Neuronal stem cell (in vitro differentiated cells): ENCODE data around the gene CACHD1.

Experiments used
- DNase-seq: peaks from one replicate; pipeline ENCODE4 v3.0.0-alpha.2; 2013; ENCODE audit warnings: low spot score
- H2AFZ ChIP-seq: one replicate; pipeline ENCODE4 v1.6.1; 2013; ENCODE audit warnings: mild to moderate bottlenecking, low read length, inconsistent platforms
- H2AK5ac ChIP-seq: 2 replicates; pipeline ENCODE4 v1.6.1; 2013; ENCODE audit warnings: low read depth, mild to moderate bottlenecking, inconsistent platforms, low read length, moderate library complexity, mixed read lengths
- H2BK120ac ChIP-seq: 2 replicates; pipeline ENCODE4 v1.6.1; 2013; ENCODE audit warnings: low read depth, mild to moderate bottlenecking, inconsistent platforms, low read length, moderate library complexity, mixed read lengths
- H2BK12ac ChIP-seq: one replicate; pipeline ENCODE4 v1.6.1; 2013; ENCODE audit warnings: low read length, inconsistent platforms
- H2BK15ac ChIP-seq: 2 replicates; pipeline ENCODE4 v1.6.1; 2013; ENCODE audit warnings: mild to moderate bottlenecking, low read length, inconsistent platforms, mixed read lengths
- H2BK5ac ChIP-seq: one replicate; pipeline ENCODE4 v1.6.1; 2013; ENCODE audit warnings: inconsistent platforms, mild to moderate bottlenecking, low read length, moderate library complexity
- H3K14ac ChIP-seq: one replicate; pipeline ENCODE4 v1.6.1; 2013; ENCODE audit warnings: low read length, inconsistent platforms
- H3K18ac ChIP-seq: 2 replicates; pipeline ENCODE4 v1.6.1; 2013; ENCODE audit warnings: low read length, inconsistent platforms
- H3K23ac ChIP-seq: 2 replicates; pipeline ENCODE4 v1.6.1; 2013; ENCODE audit warnings: low read depth, mild to moderate bottlenecking, mixed read lengths, low read length, inconsistent platforms; ENCODE audit not compliant: poor library complexity
- H3K27ac ChIP-seq: replicated peaks from 3 replicates; pipeline ENCODE4 v1.5.1; 2013; ENCODE audit warnings: low read length, inconsistent platforms
- H3K27me3 ChIP-seq, 3 experiments: 2 replicates each; pipeline ENCODE4 v1.6.1; 2013; ENCODE audit warnings: low read length in 3 of 3, mild to moderate bottlenecking in 2 of 3, inconsistent platforms in 1 of 3, low read depth in 1 of 3, mixed read lengths in 1 of 3, moderate library complexity in 1 of 3; ENCODE audit not compliant: control insufficient read depth in 3 of 3, insufficient read depth in 3 of 3
- H3K36me3 ChIP-seq, 2 donors: replicated peaks in 1 of 2; 2 replicates each; pipeline ENCODE4 v1.6.1; 2013; ENCODE audit warnings: low read length in 2 of 2; ENCODE audit not compliant: control insufficient read depth in 2 of 2, insufficient read depth in 2 of 2
- H3K4ac ChIP-seq: 2 replicates; pipeline ENCODE4 v1.6.1; 2013; ENCODE audit warnings: inconsistent platforms, mild to moderate bottlenecking, low read length, moderate library complexity
- H3K4me1 ChIP-seq, 2 donors: 1 replicate in 1 of 2; 2 replicates in 1 of 2; pipeline ENCODE4 v1.6.1; 2013; ENCODE audit warnings: low read length in 2 of 2, low read depth in 1 of 2; ENCODE audit not compliant: control insufficient read depth in 2 of 2, insufficient read depth in 1 of 2
- H3K4me2 ChIP-seq: one replicate; pipeline ENCODE4 v1.6.1; 2013; ENCODE audit warnings: mild to moderate bottlenecking, low read length, inconsistent platforms; ENCODE audit not compliant: insufficient read depth, poor library complexity, severe bottlenecking
- H3K4me3 ChIP-seq, 2 donors: 2 replicates each; pipeline ENCODE4 v1.5.1; 2013; ENCODE audit warnings: low read length in 2 of 2, mild to moderate bottlenecking in 2 of 2, inconsistent platforms in 1 of 2, moderate library complexity in 1 of 2
- H3K79me1 ChIP-seq: one replicate; pipeline ENCODE4 v1.6.1; 2013; ENCODE audit warnings: low read depth, mild to moderate bottlenecking, inconsistent platforms, low read length, moderate library complexity
- H3K9ac ChIP-seq: one replicate; pipeline ENCODE4 v1.6.1; 2013; ENCODE audit warnings: mild to moderate bottlenecking, low read depth, low read length, inconsistent platforms; ENCODE audit not compliant: poor library complexity
- H3K9me3 ChIP-seq, 2 donors: replicated peaks in 1 of 2; 2 replicates each; pipeline versions ENCODE3 to v1.6.1; 2013; ENCODE audit warnings: low read length in 2 of 2, mild to moderate bottlenecking in 2 of 2, inconsistent platforms in 1 of 2, low read depth in 1 of 2, mixed read lengths in 1 of 2, moderate library complexity in 1 of 2; ENCODE audit not compliant: control insufficient read depth in 2 of 2, insufficient read depth in 1 of 2
- H4K8ac ChIP-seq: one replicate; pipeline ENCODE4 v1.6.1; 2013; ENCODE audit warnings: low read depth, mild to moderate bottlenecking, inconsistent platforms, low read length, moderate library complexity
- H4K91ac ChIP-seq: one replicate; pipeline ENCODE4 v1.6.1; 2013; ENCODE audit warnings: low read length, low read depth, mild to moderate bottlenecking, inconsistent platforms; ENCODE audit not compliant: poor library complexity
- WGBS, 2 donors: extraction: QIAGEN DNeasy Blood & Tissue Kit; methylation state at CpG; one replicate each; pipeline ENCODE4 v1.1.7; 2013; ENCODE audit warnings: missing lambda C conversion rate in 2 of 2, mixed read lengths in 1 of 2; ENCODE audit not compliant: insufficient read length in 2 of 2, insufficient replicate concordance in 1 of 2; ENCODE audit errors: extremely low coverage in 2 of 2; 5-methylcytosine and 5-hydroxymethylcytosine counted together

Gene CACHD1

GRCh38 chr1:64492424-64492823 lies 22.5 kb downstream of the CACHD1 start:
- no peak overlapping the region for H3K9ac ChIP-seq
- peaks cover 10 to 47% of the 10 kb centered on the region in 2 donors for H3K4me1 ChIP-seq
- no peak overlapping the region for H2AK5ac ChIP-seq
- H3K4ac ChIP-seq, result no peak overlapping the region
- no peak overlapping the region for H2AFZ ChIP-seq
- H2BK120ac ChIP-seq, result no peak overlapping the region
- peak overlapping the region; percentile 50 for H3K18ac ChIP-seq
- H3K27me3 ChIP-seq, result no peaks in the 10 kb centered on the region
- no peak overlapping the region for H4K8ac ChIP-seq
- no peak overlapping the region for H2BK15ac ChIP-seq
- WGBS, 2 donors, result no CpG with 5 or more reads among the region's 8 CpGs
- no peak overlapping the region for H4K91ac ChIP-seq
- no peak overlapping the region for H3K4me2 ChIP-seq
- no peaks in the 10 kb centered on the region for H3K79me1 ChIP-seq
- no peaks in the 10 kb centered on the region for H3K36me3 ChIP-seq
- no peak overlapping the region for H3K23ac ChIP-seq
- no peak overlapping the region for H2BK5ac ChIP-seq
- H2BK12ac ChIP-seq, result no peak overlapping the region
- H3K27ac ChIP-seq, result no peak overlapping the region
- H3K14ac ChIP-seq, result no peak overlapping the region
- H3K9me3 ChIP-seq, result peaks cover 0 to 4% of the 10 kb centered on the region in 2 donors
- no peak for DNase-seq
- H3K4me3 ChIP-seq, result no peak overlapping the region

- peak; percentile 84 for DNase-seq
- Histone ChIP-seq H2BK5ac (no peak overlapping the region), H3K14ac (no peak overlapping the region), H3K18ac (no peak overlapping the region), H4K91ac (no peak overlapping the region), H2BK15ac (no peak overlapping the region), H3K4me2 (peak overlapping the region; percentile 38), H3K27me3 (no peaks in the 10 kb centered on the region), H3K9ac (no peak overlapping the region), H3K23ac (no peak overlapping the region), H4K8ac (no peak overlapping the region), H3K9me3 (peaks cover 0 to 4% of the 10 kb centered on the region in 2 donors), H3K4ac (no peak overlapping the region), H3K27ac (peak overlapping the region; percentile 78), H3K79me1 (no peaks in the 10 kb centered on the region), H2AFZ (peak overlapping the region; percentile 37), H2AK5ac (no peak overlapping the region), H3K36me3 (peaks cover 0 to 5% of the 10 kb centered on the region in 2 donors), H3K4me3 (no peak overlapping the region), H2BK12ac (no peak overlapping the region), H2BK120ac (no peak overlapping the region), H3K4me1 (peaks cover 14 to 37% of the 10 kb centered on the region in 2 donors)
- WGBS, 2 donors, result no CpG with 5 or more reads among the region's 6 CpGs
Measured at GRCh38 chr1:64493831-64494230, 23.9 kb downstream of the CACHD1 start.

DNA sequence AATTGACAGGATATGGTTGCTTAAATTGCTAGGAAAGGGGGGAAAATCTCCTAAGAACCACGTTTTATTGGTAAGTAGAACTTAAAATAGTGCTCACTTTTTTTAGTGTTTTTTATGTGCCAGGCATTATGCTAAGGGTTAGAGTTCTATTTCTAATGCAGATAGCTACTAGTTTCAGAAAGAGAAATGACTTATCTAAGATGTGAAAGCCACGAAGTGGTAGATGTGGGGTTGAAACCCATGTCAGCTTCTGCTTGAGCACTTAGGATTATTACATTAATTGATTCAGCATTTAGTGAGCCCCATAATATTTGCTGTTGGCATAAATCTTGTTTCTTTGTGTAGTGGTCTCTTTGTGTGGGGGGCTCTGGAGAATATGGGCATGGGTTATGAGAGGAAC lies 24.7 kb downstream of the CACHD1 start:
- no peaks in the 10 kb centered on the region for H3K27me3 ChIP-seq
- no peak overlapping the region for H3K4me3 ChIP-seq
- H3K23ac ChIP-seq, result no peak overlapping the region

GRCh38 chr1:64495878-64496277 lies 25.9 kb downstream of the CACHD1 start:
- no peak overlapping the region for H2AK5ac ChIP-seq
- H3K4me1 ChIP-seq, result peaks cover 14 to 34% of the 10 kb centered on the region in 2 donors
- H3K4me2 ChIP-seq, result no peak overlapping the region
- H3K9ac ChIP-seq, result no peak overlapping the region
- no peak for DNase-seq
- H4K91ac ChIP-seq, result no peak overlapping the region
- H3K4ac ChIP-seq, result no peak overlapping the region
- no peak overlapping the region for H4K8ac ChIP-seq
- H2BK120ac ChIP-seq, result no peak overlapping the region
- H2BK5ac ChIP-seq, result no peak overlapping the region
- H3K9me3 ChIP-seq, result peaks cover 0 to 4% of the 10 kb centered on the region in 2 donors
- no peak overlapping the region for H3K18ac ChIP-seq
- no peak overlapping the region for H2BK15ac ChIP-seq
- H3K14ac ChIP-seq, result no peak overlapping the region
- H3K79me1 ChIP-seq, result no peaks in the 10 kb centered on the region
- H3K27ac ChIP-seq, result no peak overlapping the region
- no peak overlapping the region for H3K4me3 ChIP-seq
- no peak overlapping the region for H3K23ac ChIP-seq
- H2BK12ac ChIP-seq, result no peak overlapping the region
- H3K36me3 ChIP-seq, result peaks cover 0 to 8% of the 10 kb centered on the region in 2 donors
- H2AFZ ChIP-seq, result no peak overlapping the region
- H3K27me3 ChIP-seq, result no peaks in the 10 kb centered on the region
- no CpG with 5 or more reads among the region's 1 CpG for WGBS, 2 donors

More for the DNA sequence above, 24.7 kb downstream of the CACHD1 start:
- Histone ChIP-seq H2AFZ (no peak overlapping the region), H3K9ac (no peak overlapping the region), H2BK15ac (no peak overlapping the region), H2AK5ac (no peak overlapping the region), H3K4ac (no peak overlapping the region), H3K79me1 (no peaks in the 10 kb centered on the region), H2BK5ac (no peak overlapping the region), H4K91ac (no peak overlapping the region), H3K18ac (no peak overlapping the region), H3K4me1 (peaks cover 14 to 34% of the 10 kb centered on the region in 2 donors), H3K27ac (no peak overlapping the region), H3K9me3 (peaks cover 0 to 4% of the 10 kb centered on the region in 2 donors), H3K4me2 (no peak overlapping the region), H2BK120ac (no peak overlapping the region), H4K8ac (no peak overlapping the region), H3K14ac (no peak overlapping the region), H2BK12ac (no peak overlapping the region), H3K36me3 (peaks cover 0 to 8% of the 10 kb centered on the region in 2 donors)
- no peak for DNase-seq
- no CpG with 5 or more reads among the region's 2 CpGs for WGBS, 2 donors
